ENCODE measurements around the gene LTC4S. TPM values are rescaled to one million over a fixed set of nuclear protein-coding genes. Genes with fewer than 3 reads are reported as not detected.

LTC4S gene
- total and polyA plus RNA-seq, 2 experiments from 2014 or later = 3.7 TPM; not detected in 1

DNA sequence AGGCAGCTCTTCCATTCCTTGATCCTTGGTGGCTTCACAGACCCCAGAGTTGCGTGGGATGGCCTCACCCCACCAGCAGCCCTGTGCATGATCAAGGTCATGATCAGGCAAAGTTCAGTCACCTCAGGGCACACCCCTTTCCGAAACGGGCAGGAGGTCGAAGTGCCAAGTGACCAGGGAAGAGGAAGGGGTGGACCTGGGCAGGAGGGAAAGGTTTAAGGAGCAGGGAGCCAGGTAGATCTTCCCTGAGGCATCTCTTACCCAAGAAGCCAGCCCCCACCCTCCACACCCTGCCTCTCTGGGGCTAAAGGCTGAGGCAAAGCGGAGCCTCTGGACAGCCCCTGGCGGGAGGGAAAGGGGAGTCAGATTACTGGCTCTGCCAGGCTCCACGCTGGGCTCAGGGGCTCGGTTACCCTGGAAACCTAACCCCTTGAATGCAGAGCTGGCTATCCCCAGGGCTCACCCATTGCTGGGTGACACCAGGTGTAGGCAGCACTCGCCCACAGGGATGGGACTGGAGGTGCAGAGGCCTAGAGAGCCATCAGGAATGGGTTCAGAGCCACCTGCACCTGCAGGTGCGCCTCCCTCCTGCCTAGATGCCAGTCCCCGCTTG, 9.3 kb downstream of the LTC4S start:
- 63% methylated on average over 9 of the region's 11 CpGs for WGBS (ENCODE audit: low lambda C conversion rate, missing lambda C conversion rate)
- H3K27me3 ChIP-seq = no peaks in the 10 kb centered on the region
- no peak for DNase-seq (ENCODE audit: low spot score)
- H3K27ac ChIP-seq = no peak overlapping the region
- H3K9me3 ChIP-seq (ENCODE audit: low read depth) = no peaks in the 10 kb centered on the region
- H3K4me3 ChIP-seq = no peak overlapping the region
- no peak overlapping the region for H2AFZ ChIP-seq
- peaks cover 48% of the 10 kb centered on the region for H4K20me1 ChIP-seq (ENCODE audit: insufficient read depth, poor library complexity, severe bottlenecking)
- peaks cover 34% of the 10 kb centered on the region for H3K4me1 ChIP-seq (ENCODE audit: insufficient read depth)
- TF ChIP-seq EZH2 (IDR thresholded peaks at IDR 0.05; ENCODE audit: borderline replicate concordance) (no peak), EZH2phosphoT487 (IDR thresholded peaks at IDR 0.05; ENCODE audit: low read depth, severe bottlenecking, unreplicated experiment) (no peak)
- TF ChIP-seq, protein P1, sequence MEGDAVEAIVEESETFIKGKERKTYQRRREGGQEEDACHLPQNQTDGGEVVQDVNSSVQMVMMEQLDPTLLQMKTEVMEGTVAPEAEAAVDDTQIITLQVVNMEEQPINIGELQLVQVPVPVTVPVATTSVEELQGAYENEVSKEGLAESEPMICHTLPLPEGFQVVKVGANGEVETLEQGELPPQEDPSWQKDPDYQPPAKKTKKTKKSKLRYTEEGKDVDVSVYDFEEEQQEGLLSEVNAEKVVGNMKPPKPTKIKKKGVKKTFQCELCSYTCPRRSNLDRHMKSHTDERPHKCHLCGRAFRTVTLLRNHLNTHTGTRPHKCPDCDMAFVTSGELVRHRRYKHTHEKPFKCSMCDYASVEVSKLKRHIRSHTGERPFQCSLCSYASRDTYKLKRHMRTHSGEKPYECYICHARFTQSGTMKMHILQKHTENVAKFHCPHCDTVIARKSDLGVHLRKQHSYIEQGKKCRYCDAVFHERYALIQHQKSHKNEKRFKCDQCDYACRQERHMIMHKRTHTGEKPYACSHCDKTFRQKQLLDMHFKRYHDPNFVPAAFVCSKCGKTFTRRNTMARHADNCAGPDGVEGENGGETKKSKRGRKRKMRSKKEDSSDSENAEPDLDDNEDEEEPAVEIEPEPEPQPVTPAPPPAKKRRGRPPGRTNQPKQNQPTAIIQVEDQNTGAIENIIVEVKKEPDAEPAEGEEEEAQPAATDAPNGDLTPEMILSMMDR (IDR thresholded peaks at IDR 0.05; ENCODE audit: poor library complexity) = no peak
- no peaks in the 10 kb centered on the region for H3K9me2 ChIP-seq (replicated peaks; ENCODE audit: insufficient read depth)
- H3K4me2 ChIP-seq = peak overlapping the region; percentile 99
- peaks cover 53% of the 10 kb centered on the region for H3K79me2 ChIP-seq
- H3K36me3 ChIP-seq (replicated peaks; ENCODE audit: insufficient read depth, low read depth) = no peaks in the 10 kb centered on the region

DNA sequence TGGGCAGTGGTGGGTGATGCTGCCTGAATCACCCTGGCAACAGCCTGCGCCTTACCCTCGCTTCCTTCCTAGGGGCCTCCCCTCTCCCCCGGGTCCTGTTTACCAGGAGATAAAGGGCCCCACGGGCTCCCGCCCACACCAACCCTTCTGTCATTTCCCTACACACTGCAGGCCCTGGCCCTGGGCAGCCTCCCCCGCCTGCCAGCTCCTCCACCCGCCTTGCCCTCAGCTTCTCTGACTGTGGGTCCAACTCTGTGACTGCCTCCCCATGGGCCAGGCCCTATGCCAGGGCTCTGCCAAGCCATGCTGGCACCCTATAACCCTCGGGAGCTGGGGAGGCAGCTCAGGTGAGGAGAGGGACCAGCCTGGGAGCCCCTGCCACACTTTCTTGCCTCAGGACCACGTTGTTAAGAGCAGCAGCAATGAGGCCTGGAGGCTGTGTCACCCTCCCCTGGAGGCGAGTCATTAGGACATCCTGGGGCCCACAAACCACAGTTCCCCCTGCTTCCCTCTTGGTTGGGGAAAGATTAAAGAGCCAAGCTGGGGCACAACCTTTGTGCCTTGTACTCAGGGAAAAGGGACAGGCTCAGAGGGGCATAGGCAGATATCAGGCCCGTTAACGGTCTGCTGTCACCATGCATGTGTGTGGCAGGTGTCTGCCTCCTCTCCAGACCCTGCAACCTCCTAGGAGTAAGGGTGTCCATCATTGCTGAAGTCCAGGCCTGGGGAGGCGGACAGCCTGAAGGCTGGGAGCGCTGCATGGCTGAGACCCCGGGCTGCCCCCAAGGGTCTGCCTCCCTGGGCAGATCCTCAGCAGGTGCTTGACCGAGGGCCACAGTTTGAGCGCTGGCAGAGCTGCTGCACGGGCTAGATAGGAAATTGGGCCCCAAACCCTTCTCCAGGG, 10.1 kb downstream of the LTC4S start:
- Histone ChIP-seq H3K4me1 (ENCODE audit: insufficient read depth) (peaks cover 36% of the 10 kb centered on the region), H2AFZ (no peak overlapping the region), H3K36me3 (replicated peaks; ENCODE audit: insufficient read depth, low read depth) (no peaks in the 10 kb centered on the region), H3K27me3 (no peaks in the 10 kb centered on the region), H4K20me1 (ENCODE audit: insufficient read depth, poor library complexity, severe bottlenecking) (peaks cover 48% of the 10 kb centered on the region), H3K4me2 (peak overlapping the region; percentile 99), H3K9me3 (ENCODE audit: low read depth) (no peaks in the 10 kb centered on the region), H3K4me3 (no peak overlapping the region), H3K27ac (no peak overlapping the region), H3K79me2 (peaks cover 58% of the 10 kb centered on the region), H3K9me2 (replicated peaks; ENCODE audit: insufficient read depth) (no peaks in the 10 kb centered on the region)
- TF ChIP-seq, protein P1 (IDR thresholded peaks at IDR 0.05; ENCODE audit: poor library complexity) = no peak
- no peak for TF ChIP-seq EZH2 (IDR thresholded peaks at IDR 0.05; ENCODE audit: borderline replicate concordance)
- TF ChIP-seq EZH2phosphoT487 (IDR thresholded peaks at IDR 0.05; ENCODE audit: low read depth, severe bottlenecking, unreplicated experiment) = no peak
- DNase-seq (ENCODE audit: low spot score) = peak; percentile 19
- WGBS (ENCODE audit: low lambda C conversion rate, missing lambda C conversion rate) = 75% methylated on average over 14 of the region's 18 CpGs

DNA sequence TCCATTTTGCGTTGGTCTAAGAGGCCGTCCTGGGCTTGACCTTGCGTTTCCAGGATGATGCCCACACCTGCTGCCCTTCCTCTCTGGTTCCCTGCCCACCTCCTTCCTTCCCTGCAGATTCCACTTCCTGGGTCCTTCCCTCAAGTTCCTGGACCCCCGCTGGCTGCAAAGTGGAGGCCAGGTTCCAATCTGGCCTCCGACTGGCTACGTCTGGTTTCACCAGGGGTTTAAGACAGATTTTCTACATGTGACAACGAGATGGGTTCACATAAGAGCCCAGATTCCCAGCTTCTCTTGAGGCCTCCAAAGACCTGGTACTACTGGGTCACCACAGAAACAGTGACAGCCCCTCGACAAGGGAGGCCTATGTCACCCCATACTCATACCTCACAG, 10.8 kb downstream of the LTC4S start:
- Histone ChIP-seq H3K4me2 (peak overlapping the region; percentile 99), H3K36me3 (replicated peaks; ENCODE audit: insufficient read depth, low read depth) (no peaks in the 10 kb centered on the region), H2AFZ (no peak overlapping the region), H3K27ac (peak overlapping the region; percentile 99), H3K79me2 (peaks cover 58% of the 10 kb centered on the region), H3K4me1 (ENCODE audit: insufficient read depth) (peaks cover 36% of the 10 kb centered on the region), H3K27me3 (no peaks in the 10 kb centered on the region), H3K4me3 (no peak overlapping the region), H3K9me3 (ENCODE audit: low read depth) (no peaks in the 10 kb centered on the region), H4K20me1 (ENCODE audit: insufficient read depth, poor library complexity, severe bottlenecking) (peaks cover 48% of the 10 kb centered on the region), H3K9me2 (replicated peaks; ENCODE audit: insufficient read depth) (no peaks in the 10 kb centered on the region)
- no peak for TF ChIP-seq EZH2phosphoT487 (IDR thresholded peaks at IDR 0.05; ENCODE audit: low read depth, severe bottlenecking, unreplicated experiment)
- TF ChIP-seq, protein P1 (IDR thresholded peaks at IDR 0.05; ENCODE audit: poor library complexity) = no peak
- no peak for TF ChIP-seq EZH2 (IDR thresholded peaks at IDR 0.05; ENCODE audit: borderline replicate concordance)
- DNase-seq (ENCODE audit: low spot score) = no peak
- 92% methylated on average over 8 of the region's 8 CpGs for WGBS (ENCODE audit: low lambda C conversion rate, missing lambda C conversion rate)

Measured in hepatocyte (in vitro differentiated cells).